ENCODE measurements around the gene COQ8A.

The COQ8A gene

DNA sequence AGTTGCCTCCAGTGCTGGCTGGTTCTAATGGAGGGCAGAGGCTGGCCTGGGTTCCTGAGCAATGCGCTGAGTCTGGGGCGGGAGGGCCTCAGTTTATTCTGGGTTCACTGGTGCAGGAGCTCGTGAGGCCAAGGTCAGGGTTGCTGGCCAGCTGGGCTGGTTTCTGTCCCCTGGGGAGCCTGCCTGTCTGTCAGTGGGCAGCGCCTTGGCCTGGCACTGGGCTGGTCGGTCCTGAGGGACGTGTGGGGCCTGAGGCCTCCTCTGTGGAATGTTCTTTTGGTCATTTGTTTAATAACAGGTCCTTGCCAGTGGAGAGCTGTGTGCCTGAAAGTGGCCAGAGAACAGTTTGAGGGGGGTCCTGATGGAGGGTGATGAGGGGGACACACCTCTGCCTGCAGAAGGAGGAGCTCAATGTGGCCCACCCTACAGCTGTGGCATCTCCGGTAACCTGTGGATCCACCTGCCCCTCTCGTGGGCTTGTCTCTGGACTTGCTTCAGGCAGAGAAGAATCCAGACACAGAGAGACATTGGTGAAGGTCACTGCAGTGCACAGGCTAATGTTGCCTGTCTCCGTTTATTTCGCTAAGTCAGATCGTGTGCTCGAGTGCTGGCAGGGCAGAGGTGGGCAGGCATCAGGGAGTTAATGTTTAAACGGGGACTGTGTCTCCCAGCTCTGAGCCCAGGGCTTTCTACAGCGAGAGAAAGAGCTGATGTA, 34.6 kb downstream of the COQ8A start:
- DNase-seq (ENCODE audit: low read depth) = no peak

DNA sequence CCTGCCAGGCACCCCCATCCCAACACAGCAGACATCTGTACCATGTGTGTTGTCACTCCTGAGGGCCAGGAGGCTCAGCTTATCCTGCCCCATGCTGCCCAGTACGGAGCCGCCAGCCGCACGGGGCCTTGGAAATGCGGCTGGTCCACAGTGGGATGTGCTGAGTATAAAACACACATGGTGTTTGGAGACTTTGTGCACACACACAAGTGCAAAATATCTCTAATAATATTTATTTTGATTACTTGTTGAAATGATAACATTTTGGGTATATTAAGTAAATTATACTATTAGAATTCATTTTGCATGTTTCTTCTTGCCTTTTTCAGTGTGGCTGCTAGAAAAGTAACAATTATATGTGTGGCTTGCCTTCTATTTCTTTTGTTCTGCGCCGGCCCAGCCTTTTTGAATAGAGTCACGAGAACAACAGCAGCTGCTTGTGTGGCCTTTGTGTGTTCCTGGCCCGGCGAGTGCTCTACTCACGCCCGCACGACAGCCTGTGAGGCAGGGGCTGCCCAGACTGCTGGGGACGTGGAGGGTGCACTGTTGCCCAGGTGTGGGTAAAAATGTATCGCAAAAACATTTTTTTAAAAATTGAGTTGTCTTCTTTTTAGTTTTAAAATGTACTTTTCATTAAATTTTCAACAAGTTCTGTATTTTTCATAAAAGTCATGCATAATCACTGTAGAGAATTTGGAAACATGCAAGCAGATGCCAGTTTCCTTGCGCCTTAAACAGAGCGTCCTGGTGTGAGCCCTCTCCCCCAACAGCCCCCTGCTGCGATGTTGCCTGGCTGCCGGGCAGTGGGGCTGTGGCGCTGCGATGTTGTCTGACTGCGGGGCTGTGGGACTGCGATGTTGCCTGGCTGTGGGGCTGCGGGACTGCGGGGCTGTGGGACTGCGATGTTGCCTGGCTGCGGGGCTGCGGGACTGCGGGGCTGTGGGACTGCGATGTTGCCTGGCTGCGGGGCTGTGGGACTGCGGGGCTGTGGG, 35.5 kb downstream of the COQ8A start:
- DNase-seq (ENCODE audit: low read depth) = no peak

DNA sequence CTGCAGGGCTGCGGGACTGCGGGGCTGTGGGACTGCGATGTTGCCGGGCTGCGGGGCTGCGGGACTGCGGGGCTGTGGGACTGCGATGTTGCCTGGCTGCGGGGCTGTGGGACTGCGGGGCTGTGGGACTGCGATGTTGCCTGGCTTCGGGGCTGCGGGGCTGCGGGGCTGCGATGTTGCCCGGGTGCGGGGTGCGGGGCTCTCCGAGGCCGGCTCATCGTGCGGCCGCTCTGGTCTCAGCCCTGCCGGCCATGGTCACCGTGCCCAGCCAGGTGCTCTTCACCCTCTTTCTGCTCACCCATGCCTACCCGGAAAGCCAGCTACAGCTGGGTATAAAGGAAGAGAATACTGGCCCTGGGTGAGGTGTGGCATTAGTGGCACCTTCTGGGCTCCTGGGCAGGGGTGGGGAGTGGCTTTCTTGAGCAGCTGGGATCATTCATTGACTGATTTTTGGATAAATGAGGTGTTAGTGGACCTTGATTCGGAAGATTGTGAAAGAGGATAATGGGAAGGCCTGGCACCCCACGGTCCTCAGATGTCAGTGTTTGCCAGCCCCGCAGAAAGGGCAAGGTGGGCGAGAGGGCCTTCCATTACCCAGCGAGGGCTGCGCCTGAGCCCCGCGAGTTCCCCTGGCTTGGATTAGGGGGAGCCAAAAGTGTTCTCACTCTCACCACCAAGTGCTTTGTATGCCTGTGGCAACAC, 36.3 kb downstream of the COQ8A start:
- DNase-seq (ENCODE audit: low read depth) = no peak

DNA sequence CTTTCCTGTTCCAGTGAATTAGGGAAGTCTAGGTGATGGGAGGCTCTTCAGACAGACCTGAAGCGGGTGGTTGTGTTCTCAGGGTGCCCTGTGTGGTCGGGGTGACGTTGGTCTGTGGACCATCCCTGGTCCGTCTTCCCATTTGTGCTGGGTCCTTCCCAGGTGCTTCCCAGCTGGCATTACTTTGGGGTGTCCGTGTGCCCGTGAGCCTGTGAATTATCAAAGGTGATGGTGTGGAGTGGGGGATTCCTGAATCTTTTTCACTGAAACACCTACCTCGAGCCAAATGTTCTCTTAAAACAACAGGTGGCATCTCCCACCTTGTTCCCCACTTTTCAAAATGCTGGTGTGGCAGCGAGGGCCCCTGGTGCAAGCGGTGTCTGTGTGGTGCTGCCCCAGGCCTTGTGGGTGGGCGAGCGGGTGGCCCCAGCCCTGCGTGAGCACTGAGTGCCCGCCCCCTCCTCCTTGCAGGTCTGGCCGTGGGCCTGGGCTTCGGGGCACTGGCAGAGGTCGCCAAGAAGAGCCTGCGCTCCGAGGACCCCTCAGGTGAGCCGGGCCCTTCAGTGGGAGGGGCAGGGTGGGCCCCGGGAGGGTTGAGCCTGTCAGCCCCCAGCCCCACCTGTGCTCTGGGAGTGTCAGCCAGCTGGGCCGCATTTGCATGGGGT, 37.0 kb downstream of the COQ8A start:
- no peak for DNase-seq (ENCODE audit: low read depth)

DNA sequence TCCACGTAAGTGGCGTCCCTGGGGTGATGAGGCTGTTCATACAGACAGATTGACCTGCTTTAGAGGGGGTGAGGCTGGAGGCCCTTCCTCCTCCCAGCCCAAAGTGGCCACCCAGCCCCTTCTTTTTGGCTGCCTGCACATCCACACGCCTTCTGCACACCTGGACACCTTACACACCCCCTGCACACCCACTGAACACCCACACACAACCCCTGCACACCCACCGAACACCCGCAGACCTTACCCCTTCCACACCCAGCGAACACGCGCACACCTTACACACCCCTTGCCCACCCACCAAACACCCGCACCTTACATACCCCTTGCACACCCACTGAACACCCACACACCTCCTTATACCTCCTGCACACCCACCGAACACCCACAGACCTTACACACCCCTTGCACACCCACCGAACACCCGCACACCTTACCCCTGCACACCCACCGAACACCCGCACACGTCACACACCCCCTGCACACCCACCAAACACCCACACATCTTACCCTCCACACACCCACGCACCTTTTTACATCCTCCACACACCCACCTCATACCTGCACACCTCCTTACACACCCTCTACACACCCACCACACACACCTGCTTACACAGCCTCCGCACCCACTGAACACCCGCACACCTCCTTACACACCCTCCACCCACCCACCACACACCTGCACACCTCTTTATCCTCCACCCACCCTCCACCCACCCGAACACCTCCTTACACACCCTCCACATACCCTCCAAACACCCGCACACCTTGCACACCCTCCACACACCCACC, 37.7 kb downstream of the COQ8A start:
- no peak for DNase-seq (ENCODE audit: low read depth)

DNA sequence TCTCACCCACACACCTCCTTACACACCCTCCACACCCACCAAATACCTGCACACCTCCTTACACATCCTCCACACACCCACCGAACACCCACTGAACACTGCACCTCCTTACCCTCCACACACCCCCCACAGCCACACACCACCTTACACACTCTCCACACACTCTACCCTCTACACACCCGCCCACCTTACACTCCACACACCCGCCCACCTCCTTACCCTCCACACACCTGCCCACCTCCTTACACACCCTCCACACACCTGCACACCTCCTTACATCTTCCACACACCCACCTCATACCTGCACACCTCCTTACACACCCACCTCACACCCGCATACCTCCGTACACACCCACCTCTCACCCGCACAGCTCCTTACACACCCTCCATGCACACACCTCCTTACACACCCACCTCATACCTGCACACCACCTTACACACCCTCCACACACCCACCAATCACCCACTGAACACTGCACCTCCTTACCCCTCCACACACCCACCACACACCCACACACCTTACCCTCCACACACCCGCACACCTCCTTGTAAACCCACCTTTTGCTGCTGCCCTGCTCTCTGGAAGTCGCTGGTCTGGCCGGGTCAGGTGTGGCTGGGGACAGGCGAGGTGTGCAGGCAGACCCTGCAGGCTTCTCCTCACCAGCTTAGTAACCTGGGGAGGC, 38.5 kb downstream of the COQ8A start:
- no peak for DNase-seq (ENCODE audit: low read depth)

DNA sequence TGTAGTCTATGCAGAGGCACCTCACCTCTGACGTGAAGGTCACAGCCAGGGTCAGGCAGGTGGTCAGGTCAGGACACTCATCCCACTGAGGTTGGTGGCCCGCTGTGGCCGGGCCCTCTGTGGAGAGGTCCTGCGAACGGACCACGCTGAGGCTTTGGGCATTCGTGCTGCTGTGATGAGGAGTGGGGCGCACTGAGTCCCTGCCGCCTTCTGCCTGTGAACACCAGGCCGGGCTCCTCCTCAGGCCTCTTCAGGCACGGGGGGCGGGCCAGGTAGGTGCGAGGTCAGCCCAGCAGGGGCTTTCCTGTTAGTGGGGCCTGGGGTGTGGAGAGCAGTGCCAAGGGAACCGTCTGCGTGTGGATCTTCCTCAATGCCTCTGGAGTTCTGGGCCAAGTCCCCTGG, 39.0 kb downstream of the COQ8A start:
- DNase-seq (ENCODE audit: low read depth) = no peak

DNA sequence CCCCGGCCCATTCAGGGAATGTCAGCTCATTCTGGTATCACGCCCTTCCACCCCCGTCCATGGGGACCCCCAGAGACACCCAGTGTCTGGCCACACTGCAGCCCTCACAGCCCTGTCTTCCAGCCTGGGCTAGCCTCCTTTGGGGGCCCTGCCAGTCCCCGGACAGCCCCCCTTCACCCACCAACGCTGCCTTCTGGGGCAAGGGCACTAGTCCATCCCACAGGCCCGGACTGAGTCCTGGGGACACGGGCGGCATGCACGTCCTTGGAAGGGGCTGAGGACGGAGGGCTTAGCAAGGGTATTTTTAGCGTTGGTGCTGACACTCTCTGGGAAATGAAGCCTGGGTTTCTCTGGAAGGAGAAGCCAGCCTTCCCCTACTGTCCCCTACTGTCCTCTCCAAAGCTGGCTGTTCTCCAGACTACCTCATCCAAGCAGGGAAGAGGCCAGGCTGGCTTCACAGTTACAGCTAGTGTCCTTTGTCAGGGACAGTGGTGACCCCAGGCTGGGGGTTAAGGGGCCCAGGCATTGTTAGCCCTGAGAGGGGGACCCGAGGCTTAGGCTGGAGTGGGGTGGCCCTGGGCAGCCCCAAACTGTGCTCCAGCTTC, 39.5 kb downstream of the COQ8A start:
- no peak for DNase-seq (ENCODE audit: low read depth)

DNA sequence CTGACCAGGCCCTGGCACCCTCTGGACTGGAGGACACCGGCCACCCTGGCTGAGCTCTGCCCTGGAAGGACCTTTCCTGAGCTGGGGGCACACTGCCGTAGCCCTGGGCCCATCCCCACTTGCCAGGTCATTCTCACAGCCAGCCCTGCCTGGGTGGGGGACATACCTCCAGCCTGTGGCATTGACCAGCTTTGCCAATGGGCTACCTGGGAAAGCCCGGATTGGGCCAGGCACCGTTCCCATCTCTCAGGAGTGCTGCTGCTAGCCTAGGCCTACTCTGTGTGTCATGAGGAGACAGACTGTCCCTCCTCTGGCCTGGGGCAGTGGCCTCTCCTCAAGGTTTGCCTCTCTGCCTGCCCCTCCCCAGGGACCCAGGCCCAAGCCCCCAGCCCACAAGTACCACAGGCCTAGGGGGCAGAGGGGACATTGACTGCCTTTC, 40.0 kb downstream of the COQ8A start:
- no peak for DNase-seq (ENCODE audit: low read depth)

DNA sequence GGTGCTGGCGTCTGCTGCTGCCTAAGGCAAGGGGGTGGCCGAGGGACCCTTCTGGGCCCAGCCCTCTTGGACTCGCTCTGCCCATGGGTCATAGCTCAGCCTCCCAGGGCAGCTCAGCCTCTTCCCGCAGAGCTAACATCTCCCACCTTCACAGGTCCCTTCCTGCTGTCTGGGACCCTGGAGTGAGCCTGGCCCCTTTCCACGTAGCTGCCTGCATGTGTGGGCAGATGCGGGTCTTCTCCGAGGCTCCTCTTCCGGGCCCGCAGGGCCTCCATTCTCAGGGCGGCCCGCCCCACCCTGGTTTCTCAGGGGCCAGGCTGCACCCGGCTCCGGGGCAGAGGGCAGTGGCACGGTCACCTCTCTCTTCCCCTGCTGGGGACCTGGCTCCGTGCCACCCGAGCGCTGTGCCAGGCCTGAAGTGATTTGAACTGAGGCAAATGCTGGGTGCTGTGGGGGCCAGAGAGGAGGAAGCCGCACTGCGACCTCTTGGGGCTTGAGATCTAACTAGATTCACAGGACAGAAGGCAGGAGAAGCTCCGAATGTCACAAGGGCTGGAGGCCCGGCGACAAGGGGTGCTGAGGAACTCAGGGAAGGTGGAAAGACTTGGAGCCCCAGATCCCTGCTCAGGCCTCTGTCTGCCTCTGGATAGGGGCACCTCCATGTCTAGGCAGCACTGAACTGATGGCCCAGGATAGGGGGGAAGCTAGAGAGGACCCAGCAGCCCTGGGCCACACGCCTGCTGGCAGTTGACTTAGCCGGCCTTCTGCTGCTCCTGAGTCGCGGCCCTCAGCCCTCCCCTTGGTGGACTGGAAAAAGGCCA, 40.7 kb downstream of the COQ8A start:
- DNase-seq (ENCODE audit: low read depth) = no peak

DNA sequence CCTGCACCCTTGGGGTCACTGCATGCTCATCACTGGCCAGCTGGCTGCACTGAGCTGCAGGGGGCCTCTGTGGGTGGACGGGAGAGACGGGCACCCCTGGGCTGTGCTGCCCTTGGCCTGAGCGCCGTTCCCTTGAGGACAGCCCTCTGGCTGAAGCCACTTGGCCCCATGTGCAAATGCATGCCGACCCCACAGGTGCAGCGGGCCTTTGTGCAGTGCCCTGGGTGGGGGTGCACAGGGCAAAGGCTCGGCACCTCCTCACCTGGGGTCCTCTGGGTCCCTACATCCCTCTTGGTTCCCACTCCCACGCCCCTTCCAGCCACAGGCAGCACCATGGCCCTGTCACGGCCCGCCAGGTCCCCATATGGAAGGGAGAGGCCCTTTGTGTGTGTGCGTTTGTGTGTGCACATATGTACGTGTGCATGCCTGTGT, 41.3 kb downstream of the COQ8A start:
- no peak for DNase-seq (ENCODE audit: low read depth)

DNA sequence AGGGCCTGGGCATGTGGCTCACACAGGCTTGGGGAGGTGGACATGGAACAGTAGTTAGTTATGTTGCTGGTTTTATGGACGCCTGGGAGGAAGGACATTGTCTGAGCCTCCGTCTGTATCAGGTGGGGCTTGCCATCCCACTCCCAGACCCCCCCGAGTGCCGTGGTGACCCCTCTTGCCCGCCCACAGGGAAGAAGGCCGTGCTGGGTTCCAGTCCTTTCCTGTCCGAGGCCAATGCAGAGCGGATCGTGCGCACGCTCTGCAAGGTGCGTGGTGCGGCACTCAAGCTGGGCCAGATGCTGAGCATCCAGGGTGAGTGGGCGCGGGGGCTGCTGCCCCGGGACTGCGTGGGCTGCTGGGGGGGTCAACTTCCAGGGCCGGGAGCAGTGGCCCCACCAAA, 41.7 kb downstream of the COQ8A start:
- DNase-seq (ENCODE audit: low read depth) = no peak

DNA sequence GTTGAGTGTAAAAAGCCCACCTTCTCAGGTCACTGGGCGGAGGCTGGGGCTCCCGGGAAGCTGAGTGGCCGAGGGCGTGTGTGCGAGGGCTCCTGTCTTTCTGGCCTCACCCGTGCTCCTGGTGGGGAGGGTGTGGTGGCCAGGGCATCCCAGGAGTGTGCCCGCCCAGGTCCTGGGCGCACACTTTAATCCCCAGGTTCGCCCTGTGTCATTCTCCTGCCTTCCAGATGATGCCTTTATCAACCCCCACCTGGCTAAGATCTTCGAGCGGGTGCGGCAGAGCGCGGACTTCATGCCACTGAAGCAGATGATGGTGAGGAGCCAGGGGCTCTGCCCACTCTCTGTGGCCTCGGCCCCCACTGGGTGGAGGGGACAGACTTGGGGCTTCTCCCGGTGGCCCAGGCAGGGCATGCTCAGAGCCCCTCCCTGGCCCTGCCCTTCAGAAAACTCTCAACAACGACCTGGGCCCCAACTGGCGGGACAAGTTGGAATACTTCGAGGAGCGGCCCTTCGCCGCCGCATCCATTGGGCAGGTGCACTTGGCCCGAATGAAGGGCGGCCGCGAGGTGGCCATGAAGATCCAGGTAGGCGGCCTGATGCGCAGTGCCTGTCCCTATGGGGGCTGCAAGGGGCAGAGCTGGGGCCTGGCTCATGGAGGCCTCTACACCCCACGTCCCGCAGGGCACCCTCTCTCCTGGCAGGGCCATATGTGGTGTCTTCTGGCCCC, 42.5 kb downstream of the COQ8A start:
- DNase-seq (ENCODE audit: low read depth) = no peak

DNA sequence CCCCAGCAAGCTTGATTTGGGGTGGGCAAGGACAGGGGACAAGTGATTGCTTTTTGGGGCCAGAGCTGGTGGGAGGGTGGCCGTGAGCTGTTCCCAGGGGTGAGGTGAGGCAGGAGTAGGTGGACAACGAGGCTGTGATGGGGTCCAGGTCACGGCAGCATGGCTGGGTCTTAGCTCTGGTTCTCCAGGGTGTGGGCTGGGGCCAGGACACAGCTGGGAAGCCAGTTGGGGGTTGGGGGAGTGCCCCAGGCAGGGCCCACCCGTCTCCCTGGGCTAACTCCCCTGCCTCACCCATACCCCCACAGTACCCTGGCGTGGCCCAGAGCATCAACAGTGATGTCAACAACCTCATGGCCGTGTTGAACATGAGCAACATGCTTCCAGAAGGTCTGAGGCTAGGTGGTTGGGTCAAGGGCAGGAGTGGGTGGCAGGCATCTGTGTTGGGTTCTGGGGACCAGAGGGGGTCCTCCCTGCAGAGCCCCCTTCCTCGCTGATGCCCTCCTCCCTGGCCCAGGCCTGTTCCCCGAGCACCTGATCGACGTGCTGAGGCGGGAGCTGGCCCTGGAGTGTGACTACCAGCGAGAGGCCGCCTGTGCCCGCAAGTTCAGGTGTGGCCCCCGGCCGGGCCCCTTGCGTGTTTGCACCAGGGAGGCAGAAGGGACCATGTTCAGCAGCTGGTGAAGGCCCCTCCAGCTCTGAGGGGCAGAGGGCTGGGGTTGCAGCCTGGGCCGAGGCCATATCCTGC, 43.3 kb downstream of the COQ8A start:
- no peak for DNase-seq (ENCODE audit: low read depth)

DNA sequence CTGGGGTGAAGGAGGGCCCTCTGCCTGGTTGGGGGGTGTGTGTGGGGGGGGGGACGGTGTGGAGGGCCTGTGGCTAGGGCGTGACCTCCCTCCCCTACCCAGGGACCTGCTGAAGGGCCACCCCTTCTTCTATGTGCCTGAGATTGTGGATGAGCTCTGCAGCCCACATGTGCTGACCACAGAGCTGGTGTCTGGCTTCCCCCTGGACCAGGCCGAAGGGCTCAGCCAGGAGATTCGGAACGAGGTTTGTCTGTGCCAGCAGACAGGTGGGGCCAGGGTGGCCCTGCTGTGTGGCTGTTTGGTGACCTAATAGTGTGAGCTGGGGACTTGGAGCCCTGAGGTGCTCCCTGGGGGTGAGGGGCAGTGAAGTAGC, 43.9 kb downstream of the COQ8A start:
- no peak for DNase-seq (ENCODE audit: low read depth)

DNA sequence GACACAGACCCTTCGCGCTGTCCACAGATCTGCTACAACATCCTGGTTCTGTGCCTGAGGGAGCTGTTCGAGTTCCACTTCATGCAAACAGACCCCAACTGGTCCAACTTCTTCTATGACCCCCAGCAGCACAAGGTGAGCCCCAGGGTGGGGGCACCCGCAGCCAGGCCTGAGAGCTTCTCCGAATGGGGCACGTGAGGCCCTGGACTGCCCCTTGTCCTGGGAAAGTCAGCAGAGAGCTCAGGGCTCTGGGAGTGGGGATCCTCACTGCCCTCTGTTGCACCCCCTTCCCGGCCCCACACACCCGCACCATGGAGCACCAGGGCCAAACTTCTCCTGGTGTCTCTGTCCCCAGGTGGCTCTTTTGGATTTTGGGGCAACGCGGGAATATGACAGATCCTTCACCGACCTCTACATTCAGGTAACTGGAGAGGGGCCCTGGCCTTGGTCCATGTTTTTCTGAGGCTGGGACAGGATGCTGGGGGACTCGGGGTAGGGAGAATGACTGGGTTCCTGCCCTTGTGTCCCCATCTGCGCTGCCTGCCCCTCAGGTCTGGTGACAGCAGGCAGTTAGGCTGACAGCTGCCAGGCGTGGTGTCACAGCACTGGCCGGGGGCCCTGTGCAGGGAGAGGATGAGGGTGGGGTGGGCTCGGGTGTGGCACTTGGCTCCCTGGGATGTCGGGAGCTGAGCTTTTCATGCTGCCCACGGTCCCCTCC, 44.6 kb downstream of the COQ8A start:
- no peak for DNase-seq (ENCODE audit: low read depth)

DNA sequence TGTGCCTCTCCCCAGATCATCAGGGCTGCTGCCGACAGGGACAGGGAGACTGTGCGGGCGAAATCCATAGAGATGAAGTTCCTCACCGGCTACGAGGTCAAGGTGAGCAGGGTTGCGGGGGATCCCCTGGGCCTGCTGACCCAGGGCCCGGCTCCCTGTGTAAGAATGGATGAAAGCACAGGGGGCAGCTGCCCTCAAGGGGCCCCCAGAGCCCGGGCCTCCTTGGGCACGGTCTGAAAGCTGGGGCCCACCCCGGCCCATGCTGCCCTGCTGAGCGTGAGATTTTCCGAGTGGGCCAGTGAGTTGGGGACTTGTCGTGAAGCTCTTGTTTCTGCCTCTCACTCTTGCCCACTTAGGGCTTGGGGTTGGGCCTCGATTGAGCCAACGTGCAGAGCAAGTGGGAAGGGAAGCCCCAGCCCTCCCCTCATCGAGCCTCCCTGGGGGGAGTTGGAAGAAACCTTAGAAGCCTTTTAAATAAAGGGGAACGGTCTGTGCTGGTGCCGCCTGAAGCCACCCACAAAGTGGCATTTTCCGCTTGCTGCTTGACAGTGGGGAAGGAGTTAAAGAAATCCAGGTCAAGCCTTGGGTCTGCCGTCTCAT, 45.2 kb downstream of the COQ8A start:
- no peak for DNase-seq (ENCODE audit: low read depth)

All from fibroblast of the conjunctiva (primary cell).